ENCODE results near the gene CXADR.
A peak's percentile ranks its signal among the peaks of the same experiment; 100 is the strongest.

The CXADR gene

DNA sequence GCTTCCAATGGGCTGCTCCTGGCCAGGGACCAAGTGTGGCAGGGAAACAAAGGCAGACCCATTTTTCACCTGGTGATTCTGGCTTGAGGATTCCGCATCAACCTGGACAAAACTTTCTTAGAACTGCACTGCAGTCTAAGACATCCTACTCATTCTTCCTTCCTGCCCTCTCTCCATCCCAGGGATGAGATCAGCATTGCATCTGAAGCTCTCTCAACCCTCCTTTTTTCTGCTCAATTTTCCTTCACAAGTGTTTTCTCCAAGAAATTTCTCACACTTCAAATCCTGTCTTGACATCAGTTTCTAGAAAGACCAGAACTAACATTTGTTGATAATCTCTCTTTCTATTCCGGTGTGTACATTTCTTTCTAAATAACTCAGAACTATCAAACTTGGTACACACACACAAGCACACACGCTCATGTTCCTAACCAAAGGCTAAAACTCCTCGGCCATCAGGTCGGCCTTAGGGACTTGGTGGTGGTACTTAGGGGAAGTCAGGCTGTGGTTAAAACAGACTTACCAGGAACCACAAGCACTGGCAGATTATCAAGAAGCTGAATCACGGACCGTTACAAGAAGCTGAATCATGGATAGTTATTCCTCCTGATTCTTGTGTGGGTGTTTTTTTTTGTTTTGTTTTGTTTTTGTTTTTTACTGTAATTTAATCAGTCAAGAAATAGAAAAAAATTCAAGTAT lies 21.0 kb upstream of the CXADR start:
- Histone ChIP-seq H3K4me1 (ENCODE audit: low read length) (peaks cover 20% of the 10 kb centered on the region), H2AFZ (ENCODE audit: low read depth, low read length) (no peak overlapping the region), H3K4me2 (ENCODE audit: low read length) (0 out of 2 replicates have a peak overlapping the region, but pooled peaks have one; percentile 22), H3K4me3 (ENCODE audit: low read length) (no peak overlapping the region), H3K27ac (ENCODE audit: low read length) (no peak overlapping the region), H3K79me2 (ENCODE audit: low read length) (no peaks in the 10 kb centered on the region), H3K9ac (ENCODE audit: low read length) (no peak overlapping the region), H4K20me1 (ENCODE audit: insufficient read depth, low read length) (no peaks in the 10 kb centered on the region), H3K36me3 (replicated peaks; ENCODE audit: low read depth, low read length) (no peaks in the 10 kb centered on the region), H3K9me3 (ENCODE audit: insufficient read depth, low read length) (no peaks in the 10 kb centered on the region), H3K27me3 (ENCODE audit: low read depth, low read length) (no peaks in the 10 kb centered on the region)
- no peak for TF ChIP-seq CTCF (IDR thresholded peaks at IDR 0.05; ENCODE audit: low read depth, low read length)
- TF ChIP-seq EZH2phosphoT487 (IDR thresholded peaks at IDR 0.05; ENCODE audit: low read depth), result no peak

DNA sequence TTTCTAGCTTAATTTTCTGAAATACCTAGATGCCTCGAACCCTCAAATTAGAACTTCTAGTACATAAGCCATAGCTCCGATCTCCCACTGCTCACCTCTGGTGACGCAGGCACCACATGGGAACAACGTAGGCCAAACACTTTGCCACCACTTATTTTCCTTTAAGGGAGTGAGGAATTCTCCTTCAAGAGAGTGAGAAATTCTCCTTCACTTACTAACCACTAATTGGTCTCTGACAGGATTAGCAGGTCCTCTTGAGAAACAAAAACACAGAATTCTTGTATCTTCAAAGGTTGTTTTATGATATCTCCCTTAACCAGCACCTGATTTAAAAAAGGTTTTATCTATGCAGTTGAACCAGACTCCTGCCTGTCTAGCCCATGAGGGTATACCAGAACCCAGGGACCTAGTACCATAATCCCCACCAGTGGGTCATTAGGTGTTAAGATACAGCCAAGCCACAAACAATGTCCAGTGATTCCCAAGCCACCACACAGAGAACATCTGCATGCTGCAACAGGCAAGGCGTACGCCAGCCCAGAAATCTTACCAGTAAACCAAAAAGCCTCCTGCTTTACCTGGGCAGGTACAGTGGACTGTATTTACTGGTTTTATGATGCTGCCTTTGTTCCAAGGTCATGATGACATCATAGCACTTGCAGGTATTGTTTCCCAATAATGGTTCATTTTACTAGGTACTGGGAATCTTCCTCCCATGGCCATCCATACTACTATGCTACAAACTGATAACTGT lies 20.3 kb upstream of the CXADR start:
- Histone ChIP-seq H4K20me1 (ENCODE audit: insufficient read depth, low read length) (no peaks in the 10 kb centered on the region), H3K27me3 (ENCODE audit: low read depth, low read length) (no peaks in the 10 kb centered on the region), H3K4me1 (ENCODE audit: low read length) (peaks cover 20% of the 10 kb centered on the region), H3K9me3 (ENCODE audit: insufficient read depth, low read length) (no peaks in the 10 kb centered on the region), H2AFZ (ENCODE audit: low read depth, low read length) (no peak overlapping the region), H3K9ac (ENCODE audit: low read length) (no peak overlapping the region), H3K36me3 (replicated peaks; ENCODE audit: low read depth, low read length) (no peaks in the 10 kb centered on the region), H3K4me3 (ENCODE audit: low read length) (no peak overlapping the region), H3K27ac (ENCODE audit: low read length) (no peak overlapping the region), H3K79me2 (ENCODE audit: low read length) (no peaks in the 10 kb centered on the region), H3K4me2 (ENCODE audit: low read length) (no peak overlapping the region)
- TF ChIP-seq CTCF (IDR thresholded peaks at IDR 0.05; ENCODE audit: low read depth, low read length) (no peak), EZH2phosphoT487 (IDR thresholded peaks at IDR 0.05; ENCODE audit: low read depth) (no peak)

GRCh38 chr21:17494051-17494450 lies 18.8 kb upstream of the CXADR start:
- Histone ChIP-seq H3K27me3 (ENCODE audit: low read depth, low read length) (no peaks in the 10 kb centered on the region), H3K9me3 (ENCODE audit: insufficient read depth, low read length) (no peaks in the 10 kb centered on the region), H3K36me3 (replicated peaks; ENCODE audit: low read depth, low read length) (no peaks in the 10 kb centered on the region), H3K27ac (ENCODE audit: low read length) (no peak overlapping the region), H3K4me1 (ENCODE audit: low read length) (peaks cover 10% of the 10 kb centered on the region), H3K4me3 (ENCODE audit: low read length) (no peak overlapping the region), H2AFZ (ENCODE audit: low read depth, low read length) (no peak overlapping the region), H3K4me2 (ENCODE audit: low read length) (no peak overlapping the region), H3K9ac (ENCODE audit: low read length) (no peak overlapping the region), H3K79me2 (ENCODE audit: low read length) (no peaks in the 10 kb centered on the region), H4K20me1 (ENCODE audit: insufficient read depth, low read length) (no peaks in the 10 kb centered on the region)
- TF ChIP-seq CTCF (IDR thresholded peaks at IDR 0.05; ENCODE audit: low read depth, low read length), result no peak

GRCh38 chr21:17495680-17496079 lies 17.2 kb upstream of the CXADR start:
- H3K9ac ChIP-seq (ENCODE audit: low read length), result no peak overlapping the region
- H3K9me3 ChIP-seq (ENCODE audit: insufficient read depth, low read length), result no peaks in the 10 kb centered on the region
- TF ChIP-seq EZH2phosphoT487 (IDR thresholded peaks at IDR 0.05; ENCODE audit: low read depth), result no peak
- no peak for TF ChIP-seq CTCF (IDR thresholded peaks at IDR 0.05; ENCODE audit: low read depth, low read length)
- H3K4me3 ChIP-seq (ENCODE audit: low read length), result no peak overlapping the region
- H3K36me3 ChIP-seq (replicated peaks; ENCODE audit: low read depth, low read length), result no peaks in the 10 kb centered on the region
- no peak overlapping the region for H3K27ac ChIP-seq (ENCODE audit: low read length)
- peaks cover 5% of the 10 kb centered on the region for H3K4me1 ChIP-seq (ENCODE audit: low read length)
- H3K79me2 ChIP-seq (ENCODE audit: low read length), result no peaks in the 10 kb centered on the region
- no peaks in the 10 kb centered on the region for H4K20me1 ChIP-seq (ENCODE audit: insufficient read depth, low read length)
- no peak overlapping the region for H2AFZ ChIP-seq (ENCODE audit: low read depth, low read length)
- no peaks in the 10 kb centered on the region for H3K27me3 ChIP-seq (ENCODE audit: low read depth, low read length)
- H3K4me2 ChIP-seq (ENCODE audit: low read length), result no peak overlapping the region

Measured in OCI-LY3 (cell line).